Esophagus squamous epithelium (tissue), 5 donors: ENCODE data around the gene ADAR. TPM values are rescaled to one million over a fixed set of nuclear protein-coding genes. Genes with fewer than 3 reads are reported as not detected.
A peak's percentile ranks its signal among the peaks of the same experiment; 100 is the strongest.

Source experiments
- DNase-seq: peaks from one replicate; lab custom pipeline; 2025; lab: John Stamatoyannopoulos, UW
- H3K27ac ChIP-seq, 4 donors: fragments of 200-600 bp; sonication (generic); one replicate each; pipeline ENCODE4 v1.5.1; 2016 to 2019; ENCODE audit warnings: mild to moderate bottlenecking in 1 of 4
- H3K27me3 ChIP-seq, 4 donors: fragments of 200-600 bp; sonication (generic); 1 replicate in 3 of 4; 2 replicates in 1 of 4; pipeline versions ENCODE4 v1.5.1 to v1.6.0; 2017 to 2021; ENCODE audit warnings: antibody characterized with exemption in 1 of 4
- H3K36me3 ChIP-seq, 3 donors: fragments of 200-600 bp; sonication (generic); one replicate each; pipeline ENCODE4 v1.5.1; 2016 to 2019
- H3K4me1 ChIP-seq, 3 donors: fragments of 200-600 bp; sonication (generic); one replicate each; pipeline ENCODE4 v1.5.1; 2017 to 2019
- H3K4me3 ChIP-seq, 4 donors: fragments of 200-600 bp; sonication (generic); 1 replicate in 3 of 4; 2 replicates in 1 of 4; pipeline ENCODE4 v1.5.1; 2016 to 2019; ENCODE audit warnings: mild to moderate bottlenecking in 2 of 4, moderate library complexity in 1 of 4
- H3K9me3 ChIP-seq, 3 donors: fragments of 200-600 bp; sonication (generic); one replicate each; pipeline ENCODE4 v1.5.1; 2016 to 2019
- CTCF ChIP-seq, 6 experiments: fragments of 450-650 bp in 4 of 6; fragments of 200-600 bp in 2 of 6; sonication (generic) in 2 of 6; IDR thresholded peaks; one replicate each; pipeline ENCODE4 v1.5.1; 2016 to 2019; ENCODE audit warnings: antibody characterized with exemption in 6 of 6, mild to moderate bottlenecking in 4 of 6, moderate library complexity in 4 of 6
- POLR2A ChIP-seq, 4 donors: fragments of 450-650 bp; IDR thresholded peaks; one replicate each; pipeline ENCODE4 v1.6.1; 2017; ENCODE audit warnings: antibody characterized with exemption in 4 of 4, mild to moderate bottlenecking in 4 of 4, moderate library complexity in 3 of 4
- WGBS, 2 donors: methylation state at CpG; one replicate each; pipeline ENCODE4 v1.1.5; 2018; 5-methylcytosine and 5-hydroxymethylcytosine counted together
- intact Hi-C: fragments of 100-400 bp; cut with DNase I; formaldehyde crosslinking; loops from one replicate; pipeline ENCODE4 v1.15.0; 2022
- total RNA-seq, 4 donors: library from RNA; depleted of rRNA; stranded (reverse); fragments of >200 nt; gene quantifications; one replicate each; pipeline ENCODE4 v1.1.0, GENCODE V29; 2016
- donor health status: DM: yes; HTN: yes; CAD: no.

Gene ADAR
- total RNA-seq, 4 donors from 2014 or later, result 45.2 to 68.5 (median 59.2) TPM

DNA sequence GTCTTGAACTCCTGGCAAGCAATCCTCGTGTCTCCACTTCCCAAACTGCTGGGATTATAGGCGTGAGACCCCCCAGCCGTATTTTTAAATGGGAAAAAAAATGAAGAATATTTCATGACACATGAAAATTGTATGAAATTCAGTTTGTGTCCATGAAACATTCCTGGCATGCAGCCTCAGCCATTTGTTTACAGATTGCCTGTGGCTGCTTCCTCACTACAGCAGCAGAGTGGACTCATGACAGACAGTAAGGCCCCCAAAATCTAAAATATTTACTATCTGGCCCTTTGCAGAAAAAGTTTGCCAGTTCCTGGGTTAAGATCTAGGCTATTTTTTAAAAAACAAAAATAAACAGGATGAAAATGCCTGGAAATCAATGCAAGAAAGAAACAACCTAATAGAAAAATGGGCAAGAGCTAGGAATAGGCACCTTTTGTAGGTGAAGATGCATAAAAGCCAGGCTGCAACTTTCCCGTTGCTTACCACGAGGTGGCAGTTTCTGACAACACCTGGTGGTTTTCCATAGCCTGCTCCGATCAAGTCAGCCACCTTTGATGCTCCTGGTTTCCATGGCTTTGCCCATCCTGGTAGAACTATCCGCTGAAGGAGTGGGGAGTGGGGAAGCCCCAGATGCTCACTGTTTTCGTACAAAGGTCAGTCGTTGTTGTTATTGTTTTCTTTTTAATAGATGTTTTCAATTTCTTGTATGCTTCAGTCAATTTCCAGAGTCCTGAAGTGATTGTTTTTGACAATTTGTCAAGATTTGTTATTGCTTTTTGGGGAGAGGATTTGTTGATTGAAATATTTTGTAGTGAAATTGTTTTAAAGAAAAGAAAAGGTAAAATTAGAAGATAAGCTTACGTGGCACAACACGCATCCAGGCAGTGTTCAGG lies 73.8 kb downstream of the ADAR start:
- WGBS, 2 donors, result 51% methylated on average over 11 of the region's 11 CpGs
- Histone ChIP-seq H3K27me3 (peaks cover 0 to 2% (median 0%) of the 10 kb centered on the region in 4 donors), H3K27ac (no peak overlapping the region), H3K9me3 (no peaks in the 10 kb centered on the region), H3K4me1 (no peaks in the 10 kb centered on the region), H3K36me3 (no peaks in the 10 kb centered on the region), H3K4me3 (no peak overlapping the region)
- intact Hi-C loops, result no loop called here
- TF ChIP-seq POLR2A (IDR thresholded peaks at IDR 0.05), result no peak
- TF ChIP-seq CTCF (IDR thresholded peaks at IDR 0.05), result peak in 5 of 6 experiments; percentile 31 to 66 (median 42)
- DNase-seq, result no peak

Other genes with a start within 250 kb of the ADAR start
- gene IL6R, start 202.8 kb downstream of the ADAR start, total RNA-seq, result 10 to 100 TPM in 1 of 4 donors, 1 to 10 TPM in 3; 6.4 to 47.7 (median 8.1) TPM
- gene TDRD10, start 106.0 kb downstream of the ADAR start, total RNA-seq, result 1 to 10 TPM in 1 of 4 donors, under 1 TPM in 1, not detected in 2; 0.26 to 2.7 TPM
- gene SHE, start 105.8 kb downstream of the ADAR start, total RNA-seq, result 10 to 100 TPM in 1 of 4 donors, 1 to 10 TPM in 1, under 1 TPM in 2; 0.19 to 13.4 (median 4.1) TPM
- gene UBE2Q1, start 49.5 kb downstream of the ADAR start, total RNA-seq, result 10 to 100 TPM; 17.8 to 27.9 (median 24.3) TPM
- gene CHRNB2, start 40.4 kb downstream of the ADAR start, total RNA-seq, result under 1 TPM; 0.11 to 0.38 (median 0.16) TPM